ENCODE results near the gene APEX2.

APEX2 gene

GRCh38 chrX:54995621-54996020, 4.5 kb upstream of the APEX2 start:
- Histone ChIP-seq H3K79me2 (ENCODE audit: insufficient read depth, low read length) (peaks cover 3% of the 10 kb centered on the region), H3K9ac (ENCODE audit: low read length) (no peak overlapping the region), H3K27me3 (ENCODE audit: low read length) (no peaks in the 10 kb centered on the region), H3K4me2 (ENCODE audit: low read depth, low read length, poor library complexity, severe bottlenecking) (no peak overlapping the region), H2AFZ (ENCODE audit: low read depth, low read length, severe bottlenecking) (no peak overlapping the region), H3K9me2 (replicated peaks; ENCODE audit: insufficient read depth, low read length) (no peaks in the 10 kb centered on the region), H4K20me1 (ENCODE audit: low read depth, low read length) (no peaks in the 10 kb centered on the region), H3K36me3 (ENCODE audit: low read length) (no peaks in the 10 kb centered on the region), H3K9me3 (ENCODE audit: insufficient read depth, low read length) (no peaks in the 10 kb centered on the region), H3K27ac (ENCODE audit: low read depth, low read length) (no peak overlapping the region), H3K4me3 (ENCODE audit: insufficient read depth, low read length, poor library complexity, severe bottlenecking) (no peak overlapping the region), H3F3A (ENCODE audit: insufficient read depth) (no peaks in the 10 kb centered on the region)
- TF ChIP-seq EZH2phosphoT487 (conservative IDR thresholded peaks at IDR 0.05; ENCODE audit: low read length) (no peak), CTCF (IDR thresholded peaks at IDR 0.05; ENCODE audit: insufficient read depth, low read length, poor library complexity, severe bottlenecking) (no peak)

DNA sequence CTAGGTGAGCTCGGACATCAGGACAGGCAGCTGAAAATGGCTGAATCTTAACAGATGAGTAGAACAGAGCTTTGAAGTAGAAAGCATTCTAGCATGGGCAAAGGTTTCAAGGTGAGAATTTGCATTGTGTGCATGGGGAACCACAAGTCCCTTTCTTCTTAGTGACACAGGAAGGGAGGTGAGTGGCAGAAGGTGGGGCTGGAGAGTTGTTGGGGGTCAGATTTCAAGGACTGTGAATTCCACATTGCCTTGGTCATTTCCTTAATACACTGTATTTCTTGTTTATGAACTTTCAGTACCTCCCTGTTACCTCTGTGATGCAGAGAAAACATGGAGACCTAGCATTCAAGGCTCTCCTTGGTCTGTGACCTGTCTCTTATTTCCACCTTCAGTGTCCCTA, 4.1 kb downstream of the APEX2 start:
- Histone ChIP-seq H3K9me3 (ENCODE audit: insufficient read depth, low read length) (no peaks in the 10 kb centered on the region), H3K79me2 (ENCODE audit: insufficient read depth, low read length) (peaks cover 15% of the 10 kb centered on the region), H4K20me1 (ENCODE audit: low read depth, low read length) (no peaks in the 10 kb centered on the region), H3K27me3 (ENCODE audit: low read length) (no peaks in the 10 kb centered on the region), H3K4me2 (ENCODE audit: low read depth, low read length, poor library complexity, severe bottlenecking) (no peak overlapping the region), H3K27ac (ENCODE audit: low read depth, low read length) (no peak overlapping the region), H3K9me2 (replicated peaks; ENCODE audit: insufficient read depth, low read length) (no peaks in the 10 kb centered on the region), H3K9ac (ENCODE audit: low read length) (no peak overlapping the region), H3K36me3 (ENCODE audit: low read length) (no peaks in the 10 kb centered on the region), H3K4me3 (ENCODE audit: insufficient read depth, low read length, poor library complexity, severe bottlenecking) (no peak overlapping the region), H2AFZ (ENCODE audit: low read depth, low read length, severe bottlenecking) (no peak overlapping the region), H3F3A (ENCODE audit: insufficient read depth) (no peaks in the 10 kb centered on the region)
- no peak for TF ChIP-seq EZH2phosphoT487 (conservative IDR thresholded peaks at IDR 0.05; ENCODE audit: low read length)
- no peak for TF ChIP-seq CTCF (IDR thresholded peaks at IDR 0.05; ENCODE audit: insufficient read depth, low read length, poor library complexity, severe bottlenecking)

DNA sequence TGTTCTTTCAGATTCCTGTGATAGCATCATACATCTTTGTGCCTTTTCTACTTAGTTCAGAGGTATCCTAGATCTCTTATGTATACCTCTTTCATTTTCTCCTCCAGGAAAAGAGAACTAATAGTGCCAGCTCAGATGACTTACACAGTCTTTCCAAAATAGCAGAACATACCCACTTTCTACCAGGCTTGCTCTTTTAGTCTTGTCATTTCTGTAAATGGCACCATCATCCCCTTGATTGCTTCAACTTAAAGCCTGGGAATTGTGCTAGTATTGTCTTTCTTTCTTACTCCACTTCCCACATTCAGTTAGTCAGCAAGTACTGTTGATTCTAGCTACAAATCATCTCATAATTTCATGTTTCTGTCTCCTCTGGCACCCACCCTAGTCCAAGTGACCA, 5.1 kb downstream of the APEX2 start:
- H3K36me3 ChIP-seq (ENCODE audit: low read length), result no peaks in the 10 kb centered on the region
- H3F3A ChIP-seq (ENCODE audit: insufficient read depth), result no peaks in the 10 kb centered on the region

More for the DNA sequence above, 5.1 kb downstream of the APEX2 start:
- Histone ChIP-seq H3K27ac (ENCODE audit: low read depth, low read length) (no peak overlapping the region), H3K9me2 (replicated peaks; ENCODE audit: insufficient read depth, low read length) (no peaks in the 10 kb centered on the region), H3K4me2 (ENCODE audit: low read depth, low read length, poor library complexity, severe bottlenecking) (no peak overlapping the region), H3K27me3 (ENCODE audit: low read length) (no peaks in the 10 kb centered on the region), H3K9ac (ENCODE audit: low read length) (no peak overlapping the region), H4K20me1 (ENCODE audit: low read depth, low read length) (no peaks in the 10 kb centered on the region), H3K4me3 (ENCODE audit: insufficient read depth, low read length, poor library complexity, severe bottlenecking) (no peak overlapping the region), H3K79me2 (ENCODE audit: insufficient read depth, low read length) (peaks cover 15% of the 10 kb centered on the region), H3K9me3 (ENCODE audit: insufficient read depth, low read length) (no peaks in the 10 kb centered on the region), H2AFZ (ENCODE audit: low read depth, low read length, severe bottlenecking) (no peak overlapping the region)
- TF ChIP-seq EZH2phosphoT487 (conservative IDR thresholded peaks at IDR 0.05; ENCODE audit: low read length) (no peak), CTCF (IDR thresholded peaks at IDR 0.05; ENCODE audit: insufficient read depth, low read length, poor library complexity, severe bottlenecking) (no peak)
